RWPE1 (cell line): ENCODE measurements around the gene CCT7.

Experiments used
- CTCF ChIA-PET: fragments of 350-600 bp; sonication (Branson Sonifier 250); formaldehyde crosslinking; extraction: SDS; loops from one replicate; lab custom pipeline; 2021; lab: Yijun Ruan, JAX
- POLR2A ChIA-PET: fragments of 400-600 bp; formaldehyde crosslinking; extraction: SDS; loops from one replicate; lab custom pipeline; 2020; ENCODE audit warnings: antibody characterized with exemption; ENCODE audit not compliant: low non-redundant PET; lab: Yijun Ruan, JAX
- DNase-seq: peaks from one replicate; pipeline ENCODE4 v3.0.0; 2012; ENCODE audit warnings: low spot score
- H3K27ac ChIP-seq: fragments of 450-650 bp; 2 replicates; pipeline ENCODE4 v1.5.1; 2017
- CTCF ChIP-seq: fragments of 450-650 bp; conservative IDR thresholded peaks from 2 replicates; pipeline ENCODE4 v1.5.1; 2017; ENCODE audit warnings: low read depth, mild to moderate bottlenecking

Gene CCT7

GRCh38 chr2:73212448-73213176 is 21.5 kb upstream of the CCT7 start:
- DNase-seq: peak; percentile 81
- TF ChIP-seq CTCF: peak; percentile 89
- peak overlapping the region; percentile 70 for H3K27ac ChIP-seq
- ChIA-PET POLR2A (no interaction called here), CTCF (interaction anchor here (0.5 to 2.3 kb wide), 21 partner anchors 9 to 1466 kb away, joined by 3 to 15 read pairs (median 3); partner anchors contain the start of genes CCT7 and NOTO)

GRCh38 chr2:73214120-73215035 is 19.7 kb upstream of the CCT7 start, which contains the start of gene SMYD5:
TSS of gene SMYD5 (plus strand) at chr2:73214245. CDS start at chr2:73214267, 22 bp downstream.
- ChIA-PET POLR2A (no interaction called here), CTCF (interaction anchor here (0.5 kb wide), 1 partner anchor 1871 kb away, joined by 3 read pairs; no protein-coding TSS in a partner anchor)
- DNase-seq: peak; percentile 88
- no peak for TF ChIP-seq CTCF
- H3K27ac ChIP-seq: peak within 1 kb of the TSS; percentile 70

GRCh38 chr2:73215254-73215653 is 18.9 kb upstream of the CCT7 start:
- H3K27ac ChIP-seq: no peak overlapping the region
- CTCF ChIA-PET: no interaction called here
- no peak for TF ChIP-seq CTCF
- POLR2A ChIA-PET: no interaction called here
- DNase-seq: no peak

GRCh38 chr2:73217160-73217559 is 16.9 kb upstream of the CCT7 start:
- no peak for DNase-seq
- no peak overlapping the region for H3K27ac ChIP-seq
- TF ChIP-seq CTCF: no peak
- ChIA-PET CTCF (no interaction called here), POLR2A (no interaction called here)

- no peak for TF ChIP-seq CTCF
- ChIA-PET POLR2A (no interaction called here), CTCF (interaction anchor here (0.8 kb wide), 1 partner anchor 43 kb away, joined by 3 read pairs; no protein-coding TSS in a partner anchor)
- DNase-seq: no peak
- H3K27ac ChIP-seq: no peak overlapping the region
Measured at GRCh38 chr2:73217826-73218225, 16.3 kb upstream of the CCT7 start.

GRCh38 chr2:73218298-73218697 is 15.8 kb upstream of the CCT7 start:
- H3K27ac ChIP-seq: no peak overlapping the region
- ChIA-PET CTCF (interaction anchor here (0.8 kb wide), 2 partner anchors 28 to 42 kb away, joined by 3 read pairs; no protein-coding TSS in a partner anchor), POLR2A (no interaction called here)
- peak; percentile 31 for DNase-seq
- TF ChIP-seq CTCF: no peak
